Activated CD8-positive, alpha-beta T cell treated with anti-CD3 and anti-CD28 coated beads for 36 hours (primary cell): ENCODE results near the gene ANKRA2. TPM values are rescaled to one million over a fixed set of nuclear protein-coding genes. Genes with fewer than 3 reads are reported as not detected.

Experiments
- ATAC-seq: fragments of 200-7000 bp; cut with Tn5 transposase; one replicate; pipeline ENCODE4 v1.10.0; 2021; ENCODE audit warnings: mild to moderate bottlenecking, moderate library complexity
- CTCF ChIA-PET: fragments of 350-600 bp; sonication (Branson Sonifier 250); formaldehyde crosslinking; loops from one replicate; lab custom pipeline; 2021; ENCODE audit warnings: antibody characterized with exemption; lab: Charles Lee
- POLR2A ChIA-PET: fragments of 350-600 bp; sonication (Branson Sonifier 250); formaldehyde crosslinking; loops from one replicate; lab custom pipeline; 2021; ENCODE audit warnings: antibody characterized with exemption; lab: Charles Lee
- DNase-seq: peaks from one replicate; pipeline ENCODE4 v3.0.0-alpha.2; 2020
- H3K27ac Mint-ChIP-seq: one replicate; pipeline ENCODE4 v1.8.0; 2021; ENCODE audit warnings: mild to moderate bottlenecking, mixed read lengths
- H3K27me3 Mint-ChIP-seq: one replicate; pipeline ENCODE4 v1.8.0; 2021; ENCODE audit warnings: mixed read lengths
- H3K36me3 Mint-ChIP-seq: one replicate; pipeline ENCODE4 v1.8.0; 2021; ENCODE audit warnings: low read depth, mixed read lengths
- H3K4me1 Mint-ChIP-seq: one replicate; pipeline ENCODE4 v1.8.0; 2021; ENCODE audit warnings: low read depth, mixed read lengths
- H3K4me3 Mint-ChIP-seq: one replicate; pipeline ENCODE4 v1.8.0; 2021; ENCODE audit warnings: mild to moderate bottlenecking, moderate library complexity, mixed read lengths
- H3K9me3 Mint-ChIP-seq: one replicate; pipeline ENCODE4 v1.8.0; 2021; ENCODE audit warnings: mixed read lengths
- CTCF ChIP-seq: fragments of 200-600 bp; IDR thresholded peaks from one replicate; pipeline ENCODE4 v1.8.0; 2022; ENCODE audit warnings: antibody characterized with exemption, mild to moderate bottlenecking
- intact Hi-C: fragments of 100-400 bp; cut with micrococcal nuclease; formaldehyde crosslinking; loops from one replicate; pipeline ENCODE4 v1.10.0; 2022
- total RNA-seq, 2 experiments: library from RNA; stranded (reverse); gene quantifications; one replicate each; pipeline ENCODE4 v1.2.3, GENCODE V29; 2021

Gene ANKRA2
- total RNA-seq, 2 experiments from 2014 or later, result 20.2 to 22.0 TPM

- POLR2A ChIA-PET, result interaction anchor here (0.7 to 1.4 kb wide), 2 partner anchors 9 to 22 kb away, joined by 3 read pairs; partner anchors contain the start of genes ANKRA2 and UTP15
- no peaks in the 10 kb centered on the region for H3K9me3 Mint-ChIP-seq
- H3K4me1 Mint-ChIP-seq, result no peaks in the 10 kb centered on the region
- CTCF ChIA-PET, result interaction anchor here (0.8 to 10.0 kb wide), 2 partner anchors 13 to 205 kb away, joined by 3 to 228 read pairs; no protein-coding TSS in a partner anchor
- TF ChIP-seq CTCF, result no peak
- ATAC-seq, result no peak
- H3K36me3 Mint-ChIP-seq, result no peaks in the 10 kb centered on the region
- intact Hi-C loops, result no loop called here
- no peaks in the 10 kb centered on the region for H3K27me3 Mint-ChIP-seq
- no peak overlapping the region for H3K4me3 Mint-ChIP-seq
- no peak overlapping the region for H3K27ac Mint-ChIP-seq
- no peak for DNase-seq
Observed at GRCh38 chr5:73587923-73588322, 22.5 kb upstream of the ANKRA2 start.

- no peak overlapping the region for H3K4me3 Mint-ChIP-seq
- H3K4me1 Mint-ChIP-seq, result no peaks in the 10 kb centered on the region
- no peak overlapping the region for H3K27ac Mint-ChIP-seq
- TF ChIP-seq CTCF, result no peak
- no peak for DNase-seq
- intact Hi-C loops, result no loop called here
- H3K36me3 Mint-ChIP-seq, result peaks cover 30% of the 10 kb centered on the region
- no peak for ATAC-seq
- POLR2A ChIA-PET, result interaction anchor here (0.9 kb wide), 1 partner anchor 9 kb away, joined by 3 read pairs; no protein-coding TSS in a partner anchor
- CTCF ChIA-PET, result interaction anchor here (0.9 to 2.9 kb wide), 3 partner anchors 8 to 210 kb away, joined by 3 to 25 read pairs (median 7); no protein-coding TSS in a partner anchor
- H3K27me3 Mint-ChIP-seq, result no peaks in the 10 kb centered on the region
- H3K9me3 Mint-ChIP-seq, result no peaks in the 10 kb centered on the region
Observed at GRCh38 chr5:73582285-73583145, 17.1 kb upstream of the ANKRA2 start.

DNA sequence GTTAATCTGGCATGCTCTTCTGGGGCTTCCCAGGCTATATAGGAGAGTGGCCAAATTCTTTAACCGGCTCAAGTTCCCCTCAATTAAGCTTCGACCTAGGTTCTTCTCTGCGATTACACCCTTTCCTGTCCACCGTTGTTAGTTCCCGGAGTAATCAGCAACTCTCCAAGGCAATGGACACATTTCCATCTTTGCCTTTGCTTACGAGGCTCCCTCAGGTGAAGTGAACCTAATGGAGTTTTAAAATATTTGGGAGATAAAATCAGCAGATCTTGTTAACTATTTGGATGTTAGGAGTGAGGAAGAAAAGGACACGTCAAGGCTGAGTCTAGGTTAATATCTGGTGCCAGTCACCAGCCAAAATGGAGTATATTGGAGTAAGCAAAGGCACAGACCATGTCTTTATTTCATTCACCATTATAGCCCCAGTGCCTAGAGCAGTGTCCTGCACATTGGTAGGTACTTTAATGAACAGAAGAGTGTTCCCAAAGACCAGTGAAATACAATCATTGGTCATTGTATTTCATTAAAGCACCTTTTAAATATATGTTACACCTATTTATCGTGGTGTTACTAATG, 619 bp upstream of the ANKRA2 start:
- H3K27me3 Mint-ChIP-seq, result no peaks in the 10 kb centered on the region
- DNase-seq, result no peak
- no peaks in the 10 kb centered on the region for H3K9me3 Mint-ChIP-seq
- ChIA-PET CTCF (interaction anchor here (0.7 to 5.0 kb wide), 3 partner anchors 25 to 205 kb away, joined by 3 to 23 read pairs (median 16); no protein-coding TSS in a partner anchor), POLR2A (interaction anchor here (1.1 to 2.0 kb wide), 5 partner anchors 8 to 68 kb away, joined by 3 to 14 read pairs (median 4); partner anchors contain the start of gene BTF3)
- peaks cover 41% of the 10 kb centered on the region for H3K4me1 Mint-ChIP-seq
- no peak for TF ChIP-seq CTCF
- peak overlapping the region; percentile 99 for H3K4me3 Mint-ChIP-seq
- intact Hi-C loops, result no loop called here
- H3K36me3 Mint-ChIP-seq, result peaks cover 33% of the 10 kb centered on the region
- no peak for ATAC-seq
- H3K27ac Mint-ChIP-seq, result peak overlapping the region; percentile 100

DNA sequence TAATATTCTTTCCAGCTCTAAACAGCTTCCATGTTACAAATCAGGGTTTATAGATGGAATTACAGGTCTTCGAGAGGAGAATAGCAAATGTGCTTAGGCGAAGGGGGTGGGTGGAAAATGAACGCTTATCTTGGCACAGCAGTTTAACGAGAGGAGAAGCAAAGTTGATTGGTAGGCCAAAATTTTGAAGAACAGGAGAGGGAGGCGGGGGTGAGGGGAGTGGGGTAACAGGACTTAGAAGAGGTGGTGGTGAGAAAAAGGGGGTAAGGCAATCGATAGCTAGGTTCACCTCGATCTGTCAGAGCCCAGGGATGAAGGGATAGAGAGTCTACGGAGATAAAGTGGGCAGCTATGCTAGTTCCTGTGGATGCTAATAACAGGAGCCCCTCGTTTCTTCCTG, 764 bp downstream of the ANKRA2 start:
- peaks cover 30% of the 10 kb centered on the region for H3K36me3 Mint-ChIP-seq
- H3K4me1 Mint-ChIP-seq, result peaks cover 41% of the 10 kb centered on the region
- intact Hi-C loops, result no loop called here
- ChIA-PET POLR2A (interaction anchor here (1.1 to 2.0 kb wide), 5 partner anchors 8 to 66 kb away, joined by 3 to 14 read pairs (median 4); partner anchors contain the start of gene BTF3), CTCF (interaction anchor here (1.0 to 5.0 kb wide), 4 partner anchors 11 to 45 kb away, joined by 3 to 23 read pairs (median 7); no protein-coding TSS in a partner anchor)
- no peak for TF ChIP-seq CTCF
- no peaks in the 10 kb centered on the region for H3K27me3 Mint-ChIP-seq
- peak overlapping the region; percentile 100 for H3K27ac Mint-ChIP-seq
- peak overlapping the region; percentile 99 for H3K4me3 Mint-ChIP-seq
- no peak for ATAC-seq
- no peaks in the 10 kb centered on the region for H3K9me3 Mint-ChIP-seq
- DNase-seq, result peak; percentile 41
